SIG-M5 (cell line): ENCODE results near the gene HTT.
"Not testable (repeated sequence)": the region's sequence is repeated elsewhere in the genome, so short reads cannot be mapped to it uniquely, and the experiment has no call there.

Experiments
- DNase-seq: peaks from one replicate; lab custom pipeline; 2025; lab: John Stamatoyannopoulos, UW

HTT gene

GRCh38 chr4:3082925-3083515 is 8.5 kb downstream of the HTT start:
- DNase-seq, result no peak

- DNase-seq, result no peak
These were observed 9.3 kb downstream of the HTT start for GRCh38 chr4:3083732-3084131.

- no peak for DNase-seq
These were observed 11.6 kb downstream of the HTT start for GRCh38 chr4:3085948-3086670.

GRCh38 chr4:3087115-3087797 is 12.8 kb downstream of the HTT start:
- no peak for DNase-seq

GRCh38 chr4:3091464-3091863 is 17.0 kb downstream of the HTT start:
- DNase-seq, result no peak

GRCh38 chr4:3094701-3095100 is 20.2 kb downstream of the HTT start:
- not testable (repeated sequence) for DNase-seq

- no peak for DNase-seq
These were observed 21.7 kb downstream of the HTT start for GRCh38 chr4:3096202-3096601.

- no peak for DNase-seq
These were observed 23.9 kb downstream of the HTT start for GRCh38 chr4:3098346-3098745.

- DNase-seq, result no peak
These were observed 32.1 kb downstream of the HTT start for GRCh38 chr4:3106339-3107186.

- no peak for DNase-seq
These were observed 32.8 kb downstream of the HTT start for GRCh38 chr4:3107271-3107670.

GRCh38 chr4:3107691-3108121 is 33.2 kb downstream of the HTT start:
- DNase-seq, result no peak

GRCh38 chr4:3108211-3108610 is 33.7 kb downstream of the HTT start:
- DNase-seq, result no peak

GRCh38 chr4:3111461-3111860 is 37.0 kb downstream of the HTT start:
- no peak for DNase-seq

GRCh38 chr4:3112201-3112600 is 37.7 kb downstream of the HTT start:
- no peak for DNase-seq

GRCh38 chr4:3112609-3113469 is 38.4 kb downstream of the HTT start:
- no peak for DNase-seq

GRCh38 chr4:3114377-3114776 is 39.9 kb downstream of the HTT start:
- no peak for DNase-seq

GRCh38 chr4:3115637-3116270 is 41.3 kb downstream of the HTT start:
- no peak for DNase-seq

GRCh38 chr4:3116955-3117354 is 42.5 kb downstream of the HTT start:
- DNase-seq, result no peak

GRCh38 chr4:3118312-3118711 is 43.8 kb downstream of the HTT start:
- DNase-seq, result no peak

- no peak for DNase-seq
These were observed 45.0 kb downstream of the HTT start for GRCh38 chr4:3119464-3119863.

- DNase-seq, result no peak
These were observed 46.6 kb downstream of the HTT start for GRCh38 chr4:3121110-3121509.
